NT2/D1 (cell line): ENCODE results near the gene KANSL1.

Experiments used
- SUZ12 ChIP-seq: IDR thresholded peaks from 2 replicates; pipeline ENCODE4 v1.6.1; 2011; ENCODE audit not compliant: insufficient read length, insufficient read depth; ENCODE audit errors: extremely low read depth
- YY1 ChIP-seq: IDR thresholded peaks from 2 replicates; pipeline ENCODE4 v1.6.1; 2011; ENCODE audit not compliant: insufficient read length, insufficient read depth
- ZNF274 ChIP-seq: IDR thresholded peaks from 2 replicates; pipeline ENCODE4 v1.6.1; 2011; ENCODE audit warnings: mild to moderate bottlenecking, low read depth, low read length

GRCh38 chr17:46170639-46171429 is 22.4 kb downstream of the KANSL1 start:
- TF ChIP-seq ZNF274 (no peak), YY1 (no peak), SUZ12 (no peak)
